ENCODE measurements around the gene EFCAB8. TPM values are rescaled to one million over a fixed set of nuclear protein-coding genes. Genes with fewer than 3 reads are reported as not detected.
"Not testable (repeated sequence)": the region's sequence is repeated elsewhere in the genome, so short reads cannot be mapped to it uniquely, and the experiment has no call there.

Gene EFCAB8
- total and polyA plus RNA-seq, 11 donors = 0.03 to 0.29 (median 0.08) TPM; not detected in 8

- no peak for TF ChIP-seq POLR2A (IDR thresholded peaks at IDR 0.05)
- TF ChIP-seq CTCF (IDR thresholded peaks at IDR 0.05) = no peak
- no peak overlapping the region for H3K27ac ChIP-seq
- no peaks in the 10 kb centered on the region for H3K4me1 ChIP-seq
- intact Hi-C loops (cut with DNase I) = no loop called here
- peaks cover 0 to 7% (median 0%) of the 10 kb centered on the region in 9 donors for H3K27me3 ChIP-seq
- ATAC-seq (no peak), DNase-seq (no peak)
- H3K4me3 ChIP-seq = no peak overlapping the region
- 82 to 83% (median 83%) methylated on average over 14 of the region's 14 CpGs for WGBS, 4 donors
- H3K9me3 ChIP-seq = peaks cover 0 to 34% (median 14%) of the 10 kb centered on the region in 12 donors
- no peaks in the 10 kb centered on the region for H3K36me3 ChIP-seq
Measured at GRCh38 chr20:32959351-32960221, 100.9 kb downstream of the EFCAB8 start.

GRCh38 chr20:32960222-32960518 is 101.4 kb downstream of the EFCAB8 start:
- H3K4me1 ChIP-seq = peaks cover 0 to 1% (median 0%) of the 10 kb centered on the region in 12 donors
- TF ChIP-seq POLR2A (IDR thresholded peaks at IDR 0.05) (no peak), CTCF (IDR thresholded peaks at IDR 0.05) (no peak)
- H3K9me3 ChIP-seq = peaks cover 0 to 28% (median 14%) of the 10 kb centered on the region in 12 donors
- H3K36me3 ChIP-seq = no peaks in the 10 kb centered on the region
- DNase-seq (no peak), ATAC-seq (no peak)
- H3K27ac ChIP-seq = no peak overlapping the region
- no peak overlapping the region for H3K4me3 ChIP-seq
- intact Hi-C loops (cut with DNase I) = no loop called here
- H3K27me3 ChIP-seq = peaks cover 0 to 7% (median 0%) of the 10 kb centered on the region in 9 donors

GRCh38 chr20:32960849-32961731 is 102.4 kb downstream of the EFCAB8 start:
- H3K36me3 ChIP-seq = no peaks in the 10 kb centered on the region
- DNase-seq = no peak
- ATAC-seq = no peak
- peaks cover 0 to 10% (median 0%) of the 10 kb centered on the region in 12 donors for H3K4me1 ChIP-seq
- H3K27ac ChIP-seq = no peak overlapping the region
- no peak for TF ChIP-seq CTCF (IDR thresholded peaks at IDR 0.05)
- TF ChIP-seq POLR2A (IDR thresholded peaks at IDR 0.05) = no peak
- peaks cover 0 to 7% (median 0%) of the 10 kb centered on the region in 9 donors for H3K27me3 ChIP-seq
- intact Hi-C loops (cut with DNase I) = no loop called here
- H3K9me3 ChIP-seq = peaks cover 0 to 20% (median 11%) of the 10 kb centered on the region in 12 donors
- 86 to 89% (median 87%) methylated on average over 26 to 28 of the region's 28 CpGs for WGBS, 4 donors
- H3K4me3 ChIP-seq = no peak overlapping the region

- ATAC-seq = no peak
- 76 to 88% (median 87%) methylated on average over 5 of the region's 5 CpGs for WGBS, 4 donors
Measured at GRCh38 chr20:32962053-32962452, 103.3 kb downstream of the EFCAB8 start.

GRCh38 chr20:32962646-32963045 is 103.9 kb downstream of the EFCAB8 start:
- H3K27me3 ChIP-seq; H3K9me3 ChIP-seq; H3K4me3 ChIP-seq; H3K27ac ChIP-seq; ATAC-seq; DNase-seq; H3K36me3 ChIP-seq; intact Hi-C loops (cut with DNase I): not testable (repeated sequence)
- peaks cover 0 to 21% (median 0%) of the 10 kb centered on the region in 12 donors for H3K4me1 ChIP-seq
- WGBS, 4 donors = 81 to 89% (median 86%) methylated on average over 11 of the region's 11 CpGs

More at GRCh38 chr20:32962053-32962452, 103.3 kb downstream of the EFCAB8 start:
- Histone ChIP-seq H3K27me3 (peaks cover 0 to 7% (median 0%) of the 10 kb centered on the region in 9 donors), H3K4me1 (peaks cover 0 to 16% (median 0%) of the 10 kb centered on the region in 12 donors), H3K27ac (no peak overlapping the region), H3K36me3 (no peaks in the 10 kb centered on the region), H3K4me3 (no peak overlapping the region), H3K9me3 (peaks cover 0 to 10% (median 4%) of the 10 kb centered on the region in 12 donors)
- TF ChIP-seq POLR2A (IDR thresholded peaks at IDR 0.05) = no peak
- no peak for TF ChIP-seq CTCF (IDR thresholded peaks at IDR 0.05)
- DNase-seq = no peak
- intact Hi-C loops (cut with DNase I) = no loop called here

Data from heart left ventricle (tissue), 16 donors.